GM12892 (cell line): ENCODE results near the gene ADD1.

Experiments
- POLR2A ChIP-seq: IDR thresholded peaks from 2 replicates; pipeline ENCODE4 v1.6.1; 2011; ENCODE audit warnings: low read depth, low read length, control low read depth
- POLR2AphosphoS5 ChIP-seq: IDR thresholded peaks from 2 replicates; pipeline ENCODE4 v1.6.1; 2011; ENCODE audit warnings: low read depth, low read length, control low read depth
- TAF1 ChIP-seq: IDR thresholded peaks from 2 replicates; pipeline ENCODE4 v1.6.1; 2011; ENCODE audit warnings: low read depth, mild to moderate bottlenecking, control low read depth, low read length, borderline replicate concordance

- peak; percentile 83 for TF ChIP-seq TAF1
- TF ChIP-seq POLR2A = peak; percentile 94
- TF ChIP-seq POLR2AphosphoS5 = peak; percentile 84
Observed at GRCh38 chr4:2934813-2935761, 91.4 kb downstream of the ADD1 start.
